Bone marrow (tissue), 2 donors: ENCODE data around the gene SELPLG.
"Not testable (repeated sequence)": the region's sequence is repeated elsewhere in the genome, so short reads cannot be mapped to it uniquely, and the experiment has no call there.

ENCODE experiments used
- DNase-seq, 2 donors: peaks; one replicate each; lab custom pipeline; 2025; lab: John Stamatoyannopoulos, UW

The SELPLG gene

DNA sequence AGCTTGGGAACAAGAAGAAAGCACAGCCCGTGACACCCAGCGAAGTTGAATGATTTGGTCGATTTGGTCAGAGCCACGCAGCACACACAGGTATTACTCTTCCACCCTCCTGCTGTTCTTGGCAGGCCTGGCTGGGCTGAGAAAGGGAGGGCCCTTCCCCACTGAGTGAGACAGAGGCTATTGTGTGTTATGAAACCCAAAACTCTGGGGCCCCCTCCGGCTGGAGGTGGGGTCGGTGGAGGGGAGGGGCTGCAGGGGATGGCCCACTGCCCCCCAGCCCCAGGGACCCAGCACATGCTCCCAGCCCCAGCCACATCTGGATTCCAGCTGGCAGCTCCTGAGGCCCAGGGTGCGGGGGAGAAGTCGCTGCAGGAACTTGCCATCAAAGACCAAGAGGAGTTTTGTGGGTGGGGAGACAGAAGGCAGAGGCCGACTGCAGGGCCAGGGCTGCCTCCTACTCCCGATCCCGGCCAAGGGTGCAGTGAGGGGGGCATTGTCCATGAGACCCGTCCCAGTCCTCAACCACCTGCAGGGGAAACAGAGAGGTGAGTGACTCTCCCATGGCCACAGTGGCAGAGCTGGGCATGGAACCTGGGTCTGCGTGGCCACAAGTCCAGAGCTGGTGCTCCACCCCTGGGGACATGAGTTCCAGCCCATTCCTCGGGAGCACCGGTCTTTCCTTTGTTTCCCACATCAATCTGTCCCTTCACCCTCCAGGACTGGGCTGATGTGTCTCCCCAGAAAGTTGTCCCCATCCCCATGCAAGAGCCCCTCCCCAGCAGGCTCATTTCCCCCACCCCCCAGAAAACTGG, 44.5 kb downstream of the SELPLG start:
- DNase-seq, result no peak

DNA sequence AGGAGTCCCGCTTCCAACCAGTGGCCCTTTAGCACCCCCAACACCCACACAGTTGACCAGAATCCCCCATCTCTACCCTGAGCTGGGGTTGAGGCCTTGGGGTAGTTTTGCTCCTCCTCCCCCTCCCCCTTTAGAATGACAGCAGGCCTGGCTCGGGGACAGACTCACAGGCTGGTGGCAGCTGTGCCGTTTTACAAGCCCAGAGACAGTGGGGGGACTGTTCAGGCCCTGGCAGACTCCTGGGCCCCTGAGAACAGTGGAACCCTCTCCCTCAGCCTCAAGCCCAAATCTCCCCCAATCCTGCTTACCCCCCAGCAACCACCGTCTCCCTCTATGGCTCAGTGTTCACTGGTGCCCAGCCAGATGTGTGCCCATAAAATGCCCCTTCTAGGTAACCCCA, 45.9 kb downstream of the SELPLG start:
- DNase-seq, result no peak

DNA sequence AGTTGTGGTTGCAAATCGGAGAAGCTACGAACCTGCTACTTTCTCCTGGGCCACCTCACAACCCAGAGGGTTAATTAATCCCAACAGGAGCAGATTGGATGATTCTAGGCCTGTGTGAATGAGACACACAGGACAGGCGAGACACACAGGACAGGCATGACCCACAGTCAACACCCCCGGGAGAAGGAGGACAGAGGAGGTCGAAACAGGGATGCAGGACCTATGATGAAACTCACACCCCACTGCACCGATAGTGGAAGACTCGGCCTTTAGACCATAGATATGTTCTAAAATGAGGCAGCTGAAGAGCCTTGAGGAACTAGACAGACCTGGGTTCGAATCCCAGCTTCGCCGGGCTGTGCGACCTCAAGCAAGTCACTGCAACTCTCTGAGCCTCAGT, 47.4 kb downstream of the SELPLG start:
- DNase-seq, result no peak

DNA sequence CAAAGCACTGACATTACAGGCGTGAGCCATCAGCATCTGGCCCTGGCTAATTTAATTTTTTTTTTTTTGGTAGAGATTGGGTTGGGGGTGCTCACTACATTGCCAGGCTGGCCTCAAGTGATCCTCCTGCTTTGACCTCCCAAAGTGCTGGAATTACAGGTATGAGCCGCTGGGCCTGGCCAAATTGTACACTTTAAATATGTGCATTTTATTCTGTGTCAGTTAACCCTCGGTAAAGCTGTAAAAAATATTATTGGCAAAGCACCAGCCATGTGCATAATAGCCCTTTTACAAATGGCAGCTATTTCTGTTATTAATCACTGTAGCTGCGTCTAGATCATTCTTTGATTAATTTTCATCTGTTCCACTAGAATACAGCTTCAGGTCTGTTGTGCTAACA, 47.8 kb downstream of the SELPLG start:
- DNase-seq, result no peak

DNA sequence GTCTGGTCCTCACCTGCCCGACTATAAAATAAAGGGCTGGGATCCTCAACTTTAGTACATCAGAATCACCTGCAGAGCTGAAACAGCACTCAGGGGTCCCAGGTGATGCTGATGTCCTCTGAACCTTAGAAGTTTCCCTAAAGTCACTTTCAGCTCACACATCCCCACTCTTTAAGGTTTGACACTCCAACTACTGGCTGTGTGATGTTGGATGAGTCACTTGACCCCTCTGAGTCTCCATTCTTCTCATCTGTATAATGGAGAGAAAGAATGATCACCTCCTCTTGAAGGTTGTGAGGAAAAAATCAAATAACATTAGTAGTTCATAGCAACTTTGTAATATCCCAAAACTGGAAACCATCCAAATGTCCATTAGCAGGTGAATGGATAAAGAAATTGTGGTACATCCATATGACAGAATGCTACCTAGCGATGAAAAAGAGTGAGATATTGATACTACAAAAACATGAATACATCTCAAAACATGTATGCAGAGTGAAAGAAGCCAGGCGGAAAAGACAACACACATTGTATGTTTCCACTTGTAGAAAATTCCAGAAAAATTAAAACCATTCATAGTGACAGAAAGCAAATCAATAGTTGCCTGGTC, 49.1 kb downstream of the SELPLG start:
- no peak for DNase-seq

DNA sequence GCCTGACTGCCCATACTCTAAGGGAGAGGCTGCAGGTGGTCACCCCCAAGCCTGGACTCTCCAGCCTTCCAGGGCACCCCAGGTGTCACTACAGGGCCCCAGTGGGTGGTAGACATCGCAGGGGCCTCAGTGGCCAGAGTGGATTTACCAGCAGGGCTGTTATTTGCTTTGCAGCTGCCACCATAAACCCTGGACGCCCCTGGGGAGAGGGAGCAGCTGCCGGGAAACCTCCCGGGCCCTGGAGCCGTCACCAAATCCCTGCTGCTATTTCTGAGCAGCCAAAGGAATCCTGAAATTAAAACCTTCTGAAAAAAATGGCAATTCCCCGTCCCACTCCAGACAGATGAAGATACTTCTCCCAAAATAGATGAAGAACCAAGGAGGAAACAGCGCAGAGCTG, 49.7 kb downstream of the SELPLG start:
- no peak for DNase-seq

DNA sequence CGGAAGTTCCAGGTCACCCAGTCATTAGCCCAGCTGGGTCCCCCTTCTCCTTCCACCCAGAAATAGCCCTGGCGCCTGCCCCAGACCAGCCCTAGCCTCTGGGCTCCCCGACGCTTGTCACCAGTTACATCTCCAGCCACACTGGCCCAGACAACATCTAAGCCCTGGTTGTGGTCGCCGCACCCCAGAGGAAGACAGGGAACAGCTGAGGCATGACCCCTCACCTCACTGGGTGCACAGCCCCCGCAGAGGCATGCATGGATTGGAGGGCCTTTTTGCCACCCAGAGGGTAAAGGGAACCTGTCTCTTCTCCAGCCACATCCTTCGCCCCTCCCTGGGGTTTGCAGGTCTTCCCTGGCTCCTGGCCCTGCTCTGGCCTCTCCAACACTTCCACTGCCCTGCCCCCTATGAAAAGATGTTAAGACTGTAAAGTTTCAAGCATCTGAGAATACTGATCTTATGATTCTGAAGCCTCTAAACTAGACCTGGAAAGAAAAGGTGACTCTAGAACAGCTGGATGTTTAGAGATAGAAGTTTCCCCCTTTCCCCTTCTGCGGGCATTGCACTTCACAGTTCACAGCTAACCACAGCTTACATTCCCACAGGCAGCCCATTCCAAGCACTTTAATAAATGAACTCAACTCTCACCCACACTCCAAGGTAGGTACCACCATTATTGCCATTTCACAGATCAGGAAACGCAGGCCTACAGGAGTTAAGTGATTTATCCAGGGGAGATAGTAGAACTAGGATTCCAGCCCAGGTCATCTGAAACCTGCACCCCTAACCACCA, 50.5 kb downstream of the SELPLG start:
- DNase-seq, result no peak

DNA sequence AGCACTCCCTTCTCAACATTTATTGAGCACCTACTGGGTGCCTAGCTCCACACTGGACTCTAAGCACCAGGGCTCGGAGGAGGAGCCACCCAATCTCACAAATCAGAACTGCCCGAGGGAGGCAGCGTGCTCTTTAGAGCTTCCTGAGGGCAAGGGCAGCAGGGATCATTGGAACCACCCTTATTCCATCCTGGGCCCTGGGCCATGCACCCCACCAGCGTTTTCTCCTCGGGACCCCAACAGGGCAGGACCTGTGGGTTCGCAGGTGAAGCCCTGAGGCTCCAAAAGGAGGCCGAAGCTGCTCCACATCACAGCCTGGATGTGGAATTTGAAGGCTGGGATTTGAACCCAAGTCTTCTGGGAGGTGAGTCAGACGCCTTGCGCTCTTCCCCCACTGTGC, 51.2 kb downstream of the SELPLG start:
- no peak for DNase-seq

DNA sequence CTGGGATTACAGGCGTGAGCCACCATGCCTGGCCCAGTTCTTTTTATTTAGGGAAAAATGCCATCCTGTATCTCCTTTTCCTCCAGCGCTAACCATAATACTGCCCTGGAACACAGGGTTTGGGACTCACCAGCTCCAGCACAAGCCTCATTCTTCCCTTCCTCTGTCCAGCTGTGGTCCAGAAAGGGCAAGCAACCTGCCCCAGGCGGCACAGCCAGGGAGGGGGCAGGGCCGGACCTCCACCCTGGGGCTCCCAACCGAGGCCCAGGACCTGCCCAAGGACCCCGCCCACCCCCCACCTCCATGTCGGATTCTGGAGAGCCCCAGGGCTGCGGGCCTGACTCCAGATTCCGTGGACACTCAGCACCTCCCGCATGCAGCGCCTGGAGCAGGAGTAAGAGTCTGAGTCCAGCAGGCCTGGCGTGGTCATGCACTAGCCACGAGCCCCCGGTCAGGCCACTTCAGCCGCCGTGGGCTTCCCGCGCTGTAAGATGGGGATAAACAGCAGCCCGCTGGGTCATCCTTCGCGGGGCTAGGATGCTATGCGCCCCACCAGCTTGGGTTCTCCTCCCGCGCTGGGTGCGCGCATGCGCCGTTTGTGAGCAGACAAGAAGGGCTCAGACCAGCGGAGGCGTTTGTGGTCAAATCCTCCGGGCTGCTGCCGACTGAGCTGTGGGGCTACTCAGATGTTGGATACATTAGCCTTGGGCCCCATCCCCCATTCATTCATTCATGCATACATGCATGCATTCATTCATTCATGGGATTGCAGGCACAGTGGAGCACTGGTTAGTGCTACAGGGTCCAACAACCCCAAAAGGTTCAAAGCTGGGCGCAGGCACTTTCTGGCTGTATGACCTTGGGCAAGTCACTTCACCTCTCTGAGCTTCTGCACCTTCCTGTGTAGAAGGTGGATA, 52.1 kb downstream of the SELPLG start:
- DNase-seq, result no peak

DNA sequence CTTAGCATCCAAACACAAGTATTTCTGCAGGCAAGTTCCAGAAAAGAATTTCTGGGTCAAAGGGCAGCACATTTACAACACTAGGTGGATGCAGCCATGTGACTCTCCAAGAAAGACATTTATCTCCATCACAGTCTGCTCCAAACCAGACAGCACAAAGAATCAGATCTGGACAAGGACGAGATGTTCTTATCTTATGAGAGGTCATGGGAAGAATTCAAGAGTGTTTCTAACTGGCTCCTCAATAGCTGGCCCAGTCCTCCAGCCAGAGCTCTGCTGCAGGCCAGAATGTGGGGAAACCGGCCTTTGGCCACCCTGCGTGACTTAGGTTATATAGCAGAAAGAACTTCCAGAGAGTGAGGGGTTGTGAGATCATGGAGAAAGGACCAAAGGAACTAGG, 53.2 kb downstream of the SELPLG start:
- no peak for DNase-seq

DNA sequence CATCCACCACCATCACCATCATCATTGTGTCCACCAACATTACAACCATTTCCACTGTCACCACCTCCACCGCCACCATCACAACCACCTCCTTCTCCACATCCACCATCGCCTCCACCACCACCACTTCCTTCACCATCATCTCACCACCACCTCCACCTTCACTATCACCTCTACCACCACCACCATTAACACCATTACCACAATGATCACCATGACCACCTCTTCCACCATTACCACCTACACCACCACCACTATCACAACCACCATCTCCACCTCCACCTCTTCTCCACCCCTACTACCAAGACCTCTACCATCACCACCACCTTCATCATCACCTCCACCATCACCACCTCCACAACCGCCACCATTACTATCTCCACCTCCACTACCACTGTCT, 54.9 kb downstream of the SELPLG start:
- DNase-seq, result no peak

DNA sequence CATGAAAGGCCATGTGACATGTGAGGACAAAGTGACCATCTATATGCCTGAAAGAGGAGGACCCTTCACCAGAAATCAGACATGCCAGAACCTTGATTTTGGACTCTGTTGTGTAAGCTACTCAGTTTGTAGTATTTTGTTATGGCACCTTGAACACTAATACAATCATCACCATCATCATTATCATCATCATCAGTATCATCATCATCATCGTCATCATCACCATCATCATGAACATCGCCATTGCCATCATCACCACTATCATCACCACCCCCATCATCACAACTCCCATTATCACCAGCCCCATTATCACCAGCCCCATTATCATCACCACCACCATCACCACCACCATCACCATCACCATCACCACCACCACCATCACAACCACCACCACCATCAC, 55.4 kb downstream of the SELPLG start:
- DNase-seq, result no peak

DNA sequence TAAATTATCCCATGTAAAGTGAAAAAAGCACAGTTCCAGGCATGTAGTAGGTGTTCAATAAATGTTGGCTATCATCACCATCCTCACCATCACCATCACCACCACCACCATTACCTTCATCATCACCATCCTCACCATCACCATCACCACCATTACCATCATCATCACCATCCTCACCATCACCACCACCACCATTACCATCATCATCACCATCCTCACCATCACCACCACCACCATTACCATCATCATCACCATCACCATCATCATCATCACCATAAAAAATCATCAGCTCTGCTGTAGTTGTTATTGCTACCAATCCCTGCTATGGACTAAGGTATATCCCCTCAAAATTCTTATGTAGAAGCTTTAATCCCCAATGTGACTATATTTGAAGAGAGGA, 56.2 kb downstream of the SELPLG start:
- DNase-seq, result no peak

DNA sequence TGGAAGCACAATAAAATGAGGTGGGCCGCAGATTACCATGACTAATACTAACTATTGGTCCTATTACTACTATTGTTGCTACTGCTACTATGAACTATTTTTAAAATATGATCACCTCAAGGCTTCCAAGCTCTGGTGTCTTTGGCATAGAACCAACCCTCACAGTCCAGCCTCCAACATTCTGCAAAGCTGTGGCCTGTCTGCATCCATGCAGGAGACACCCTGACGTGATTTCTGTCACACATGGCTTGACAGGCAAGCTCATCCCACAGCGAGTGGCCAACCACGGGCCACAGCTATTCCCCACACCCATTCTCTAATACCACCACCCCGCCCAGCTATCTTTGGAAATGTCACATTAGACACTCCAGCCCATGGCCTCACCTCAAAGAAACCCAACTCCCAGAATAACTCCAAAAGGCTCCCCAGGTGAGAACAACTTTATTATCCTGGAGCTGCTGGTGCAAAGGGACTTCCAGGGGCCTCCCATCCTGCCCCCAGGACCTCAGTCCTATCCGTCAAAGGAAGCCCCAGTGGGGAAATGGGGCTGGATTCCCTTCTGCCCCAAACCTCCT, 56.9 kb downstream of the SELPLG start:
- DNase-seq, result no peak

DNA sequence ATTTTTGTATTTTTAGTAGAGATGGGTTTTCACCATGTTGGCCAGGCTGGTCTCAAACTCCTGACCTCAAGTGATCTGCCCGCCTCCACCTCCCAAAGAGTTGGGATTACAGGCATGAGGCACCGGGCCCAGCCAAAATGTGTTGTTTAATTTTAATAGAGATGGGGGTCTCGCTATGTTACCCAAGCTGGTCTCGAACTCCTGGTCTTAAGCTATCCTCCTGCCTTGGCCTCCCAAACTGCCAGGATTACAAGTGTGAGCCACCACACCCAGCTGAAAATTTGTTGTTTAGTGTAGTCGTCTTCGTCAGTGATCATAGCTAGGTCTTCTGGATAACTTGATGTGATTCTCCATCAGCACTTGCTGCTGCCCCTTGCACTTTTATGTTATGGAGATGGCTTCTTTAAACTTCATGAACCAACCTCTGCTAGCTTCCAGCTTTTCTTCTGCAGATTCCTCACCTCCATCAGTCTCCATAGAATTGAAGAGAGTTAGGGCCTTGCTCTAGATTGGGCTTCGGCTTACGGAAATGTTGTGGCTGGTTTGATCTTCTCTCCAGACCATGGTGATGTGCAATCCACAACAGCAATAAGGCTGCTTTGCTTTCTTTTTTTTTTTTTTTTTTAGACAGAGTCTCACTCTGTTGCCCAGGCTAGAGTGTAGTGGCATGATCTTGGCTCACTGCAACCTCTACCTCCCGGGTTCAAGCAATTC, 58.3 kb downstream of the SELPLG start:
- DNase-seq, result no peak

DNA sequence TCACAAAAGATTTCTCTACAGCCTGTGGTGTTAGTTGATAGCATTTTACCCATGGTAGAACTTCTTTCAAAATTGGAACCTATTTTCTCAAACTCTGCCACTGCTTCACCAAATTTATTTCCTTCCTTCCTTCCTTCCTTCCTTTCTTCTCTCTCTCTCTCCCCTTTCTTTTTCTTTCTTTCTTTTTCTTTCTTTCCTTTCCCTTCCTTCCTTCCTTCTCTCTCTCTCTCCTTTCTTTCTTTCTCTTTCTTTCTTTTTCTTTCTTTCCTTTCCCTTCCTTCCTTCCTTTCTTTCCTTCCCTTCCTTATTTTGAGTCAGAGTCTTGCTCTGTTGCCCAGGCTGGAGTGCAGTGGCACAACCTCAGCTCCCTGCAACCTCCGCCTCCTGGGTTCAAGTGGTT, 59.4 kb downstream of the SELPLG start:
- DNase-seq, result not testable (repeated sequence)

DNA sequence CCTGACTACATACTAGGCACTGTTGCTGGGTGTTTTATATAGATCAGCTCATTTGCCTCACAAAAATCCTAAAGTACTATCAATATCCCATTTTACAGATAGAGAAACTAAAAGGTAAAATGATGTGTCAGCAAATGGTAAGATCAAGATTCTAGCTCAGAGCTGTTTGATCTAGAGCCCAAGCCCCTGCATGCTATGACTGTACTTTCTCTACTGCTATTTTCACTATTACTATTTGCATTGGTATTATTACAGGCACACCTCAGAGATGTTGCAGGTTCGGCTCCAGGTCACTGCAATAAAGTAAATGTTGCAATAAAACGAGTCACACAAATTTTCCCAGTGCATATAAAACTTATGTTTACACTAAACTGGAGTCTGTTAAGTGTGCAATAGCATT, 60.4 kb downstream of the SELPLG start:
- DNase-seq, result no peak

DNA sequence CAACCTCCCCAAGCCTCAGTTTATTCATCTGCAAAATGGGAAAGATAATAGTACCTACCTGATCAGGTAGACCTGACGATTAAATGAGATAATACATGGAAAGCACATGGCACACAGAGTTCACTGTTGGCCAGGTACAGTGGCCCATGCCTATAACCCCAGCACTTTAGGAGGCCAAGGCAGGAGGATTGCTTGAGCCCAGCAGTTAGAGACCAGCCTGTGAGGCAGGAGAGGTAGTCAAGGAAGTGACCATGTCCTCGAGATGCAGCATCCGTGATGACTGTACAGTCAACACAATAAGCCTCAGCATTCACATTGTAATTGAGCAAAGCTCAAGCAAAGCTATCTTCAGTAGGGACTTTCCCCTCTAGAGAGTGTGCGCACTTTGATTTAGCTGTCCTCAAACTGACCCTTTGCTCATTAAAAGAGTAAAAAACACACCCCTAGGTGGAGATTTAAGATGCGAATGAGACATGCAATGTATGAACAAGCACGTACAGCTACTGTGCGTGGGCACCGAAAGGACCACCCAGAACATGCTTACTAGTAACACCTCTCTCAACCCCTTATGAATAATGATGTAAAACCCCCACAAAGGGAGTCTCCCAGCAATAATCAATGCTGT, 61.4 kb downstream of the SELPLG start:
- no peak for DNase-seq
